ENCODE data around the gene PRRT2. TPM values are rescaled to one million over a fixed set of nuclear protein-coding genes. Genes with fewer than 3 reads are reported as not detected.

PRRT2 gene
- 10 to 100 TPM in 2 of 6 donors, 1 to 10 TPM in 4; 1.4 to 13.6 (median 2.5) TPM for total RNA-seq

- TF ChIP-seq EP300 (IDR thresholded peaks at IDR 0.05): no peak
- no peak for TF ChIP-seq POLR2AphosphoS5 (IDR thresholded peaks at IDR 0.05)
- no peak for TF ChIP-seq CTCF (IDR thresholded peaks at IDR 0.05)
- no peak for TF ChIP-seq POLR2A (IDR thresholded peaks at IDR 0.05)
- ATAC-seq (ENCODE audit: low FRiP score in 2 of 2) (no peak), DNase-seq (peak; percentile 42 to 91)
- H3K4me3 ChIP-seq: peak within 1 kb of the TSS; percentile 31 to 61 (median 54)
- WGBS, 2 donors: 7 to 14% methylated on average over 12 to 26 of the region's 69 CpGs
- H3K4me1 ChIP-seq: peaks cover 55 to 82% (median 69%) of the 10 kb centered on the region in 4 donors
- H3K36me3 ChIP-seq: peaks cover 2 to 21% (median 17%) of the 10 kb centered on the region in 4 donors
- H3K9me3 ChIP-seq: no peaks in the 10 kb centered on the region
- H3K27ac ChIP-seq: peak within 1 kb of the TSS; percentile 79 to 94 (median 88)
- H3K27me3 ChIP-seq: peaks cover 0 to 5% (median 0%) of the 10 kb centered on the region in 4 donors
Observed at GRCh38 chr16:29811896-29812665, at the start of gene PRRT2. Gene PRRT2, plus strand, starts transcription at chr16:29812193. Its CDS starts 862 bp downstream, at chr16:29813055.

- no peaks in the 10 kb centered on the region for H3K9me3 ChIP-seq
- H3K4me1 ChIP-seq: peaks cover 0 to 7% (median 0%) of the 10 kb centered on the region in 4 donors
- no peaks in the 10 kb centered on the region for H3K27me3 ChIP-seq
- 79 to 84% methylated on average over 6 of the region's 6 CpGs for WGBS, 2 donors
- no peak overlapping the region for H3K27ac ChIP-seq
- no peak overlapping the region for H3K4me3 ChIP-seq
- H3K36me3 ChIP-seq: no peaks in the 10 kb centered on the region
- ATAC-seq (ENCODE audit: low FRiP score in 2 of 2) (no peak), DNase-seq (no peak)
- no peak for TF ChIP-seq POLR2A (IDR thresholded peaks at IDR 0.05)
- TF ChIP-seq POLR2AphosphoS5 (IDR thresholded peaks at IDR 0.05): no peak
- TF ChIP-seq EP300 (IDR thresholded peaks at IDR 0.05): no peak
- TF ChIP-seq CTCF (IDR thresholded peaks at IDR 0.05): no peak
Observed at GRCh38 chr16:29763326-29763725, 48.7 kb upstream of the PRRT2 start.

- TF ChIP-seq CTCF (IDR thresholded peaks at IDR 0.05) (no peak), EP300 (IDR thresholded peaks at IDR 0.05) (peak in 1 of 4 donors; percentile 7), POLR2AphosphoS5 (IDR thresholded peaks at IDR 0.05) (peak in 1 of 2 donors; percentile 13), POLR2A (IDR thresholded peaks at IDR 0.05) (peak in 1 of 4 donors; percentile 12)
- Histone ChIP-seq H3K9me3 (no peaks in the 10 kb centered on the region), H3K4me3 (no peak overlapping the region), H3K4me1 (peaks cover 0 to 4% (median 0%) of the 10 kb centered on the region in 4 donors), H3K27me3 (no peaks in the 10 kb centered on the region), H3K36me3 (no peaks in the 10 kb centered on the region), H3K27ac (peak overlapping the region in 2 of 4 donors; percentile 13 to 30)
- peak in 1 of 2 donors; percentile 91 for DNase-seq
- 67 to 68% methylated on average over 15 of the region's 15 CpGs for WGBS, 2 donors
- peak; percentile 39 to 87 for ATAC-seq (ENCODE audit: low FRiP score in 2 of 2)
Observed at GRCh38 chr16:29765167-29766032, 46.6 kb upstream of the PRRT2 start.

GRCh38 chr16:29766571-29766970, 45.4 kb upstream of the PRRT2 start:
- Histone ChIP-seq H3K4me3 (no peak overlapping the region), H3K27ac (no peak overlapping the region), H3K4me1 (peaks cover 0 to 4% (median 0%) of the 10 kb centered on the region in 4 donors), H3K36me3 (no peaks in the 10 kb centered on the region), H3K9me3 (no peaks in the 10 kb centered on the region), H3K27me3 (no peaks in the 10 kb centered on the region)
- 74 to 77% methylated on average over 3 of the region's 3 CpGs for WGBS, 2 donors
- ATAC-seq (ENCODE audit: low FRiP score in 2 of 2) (no peak), DNase-seq (no peak)
- no peak for TF ChIP-seq CTCF (IDR thresholded peaks at IDR 0.05)
- no peak for TF ChIP-seq EP300 (IDR thresholded peaks at IDR 0.05)
- TF ChIP-seq POLR2AphosphoS5 (IDR thresholded peaks at IDR 0.05): no peak

Data from upper lobe of left lung (tissue), 6 donors.